ENCODE data around the gene PTPMT1.
A peak's percentile ranks its signal among the peaks of the same experiment; 100 is the strongest.

Gene PTPMT1

GRCh38 chr11:47578524-47579494 lies 13.4 kb downstream of the PTPMT1 start, which contains the start of the genes KBTBD4 and NDUFS3:
Gene KBTBD4 (minus strand): TSS chr11:47578970. CDS start chr11:47578951, 19 bp downstream.
Gene NDUFS3 (plus strand): TSS chr11:47579074. CDS start chr11:47579092, 18 bp downstream.
- peak; percentile 82 for DNase-seq (ENCODE audit: low read depth)

- no peak for DNase-seq (ENCODE audit: low read depth)
Measured at GRCh38 chr11:47583844-47584243, 18.4 kb downstream of the PTPMT1 start.

GRCh38 chr11:47586098-47586855 lies 20.9 kb downstream of the PTPMT1 start, which contains the start of gene FAM180B:
Gene FAM180B (plus strand): TSS chr11:47586678. CDS start chr11:47586769, 91 bp downstream.
- DNase-seq (ENCODE audit: low read depth) = no peak

- no peak for DNase-seq (ENCODE audit: low read depth)
Measured at GRCh38 chr11:47587039-47587716, 21.8 kb downstream of the PTPMT1 start.

GRCh38 chr11:47587723-47588326 lies 22.4 kb downstream of the PTPMT1 start:
- no peak for DNase-seq (ENCODE audit: low read depth)

GRCh38 chr11:47589118-47589517 lies 23.7 kb downstream of the PTPMT1 start:
- DNase-seq (ENCODE audit: low read depth) = no peak

GRCh38 chr11:47589584-47589976 lies 24.2 kb downstream of the PTPMT1 start:
- DNase-seq (ENCODE audit: low read depth) = no peak

GRCh38 chr11:47589977-47590861 lies 24.8 kb downstream of the PTPMT1 start:
- DNase-seq (ENCODE audit: low read depth) = no peak

- no peak for DNase-seq (ENCODE audit: low read depth)
Measured at GRCh38 chr11:47591764-47592163, 26.4 kb downstream of the PTPMT1 start.

GRCh38 chr11:47592251-47592650 lies 26.9 kb downstream of the PTPMT1 start:
- no peak for DNase-seq (ENCODE audit: low read depth)

- DNase-seq (ENCODE audit: low read depth) = no peak
Measured at GRCh38 chr11:47592970-47593369, 27.6 kb downstream of the PTPMT1 start.

GRCh38 chr11:47593492-47593933 lies 28.1 kb downstream of the PTPMT1 start:
- DNase-seq (ENCODE audit: low read depth) = no peak

- no peak for DNase-seq (ENCODE audit: low read depth)
Measured at GRCh38 chr11:47593934-47594855, 28.8 kb downstream of the PTPMT1 start, which contains the start of gene C1QTNF4. Gene C1QTNF4 (minus strand): TSS chr11:47594411. CDS start chr11:47590810, 3,601 bp downstream.

GRCh38 chr11:47595029-47595428 lies 29.6 kb downstream of the PTPMT1 start:
- DNase-seq (ENCODE audit: low read depth) = no peak

GRCh38 chr11:47595967-47596366 lies 30.6 kb downstream of the PTPMT1 start:
- DNase-seq (ENCODE audit: low read depth) = no peak

GRCh38 chr11:47599902-47600301 lies 34.5 kb downstream of the PTPMT1 start:
- DNase-seq (ENCODE audit: low read depth) = no peak

GRCh38 chr11:47603295-47603694 lies 37.9 kb downstream of the PTPMT1 start:
- no peak for DNase-seq (ENCODE audit: low read depth)

GRCh38 chr11:47605921-47606320 lies 40.5 kb downstream of the PTPMT1 start:
- DNase-seq (ENCODE audit: low read depth) = no peak

GRCh38 chr11:47606731-47607130 lies 41.3 kb downstream of the PTPMT1 start:
- no peak for DNase-seq (ENCODE audit: low read depth)
